ENCODE measurements around the gene SH3BP1. TPM values are rescaled to one million over a fixed set of nuclear protein-coding genes. Genes with fewer than 3 reads are reported as not detected.

The SH3BP1 gene
- total and polyA plus RNA-seq, 9 of the 15 experiments (the other 6 are each of a cell fraction or from before 2014, with no cell fraction given): 0.10 to 36.2 (median 10.4) TPM

DNA sequence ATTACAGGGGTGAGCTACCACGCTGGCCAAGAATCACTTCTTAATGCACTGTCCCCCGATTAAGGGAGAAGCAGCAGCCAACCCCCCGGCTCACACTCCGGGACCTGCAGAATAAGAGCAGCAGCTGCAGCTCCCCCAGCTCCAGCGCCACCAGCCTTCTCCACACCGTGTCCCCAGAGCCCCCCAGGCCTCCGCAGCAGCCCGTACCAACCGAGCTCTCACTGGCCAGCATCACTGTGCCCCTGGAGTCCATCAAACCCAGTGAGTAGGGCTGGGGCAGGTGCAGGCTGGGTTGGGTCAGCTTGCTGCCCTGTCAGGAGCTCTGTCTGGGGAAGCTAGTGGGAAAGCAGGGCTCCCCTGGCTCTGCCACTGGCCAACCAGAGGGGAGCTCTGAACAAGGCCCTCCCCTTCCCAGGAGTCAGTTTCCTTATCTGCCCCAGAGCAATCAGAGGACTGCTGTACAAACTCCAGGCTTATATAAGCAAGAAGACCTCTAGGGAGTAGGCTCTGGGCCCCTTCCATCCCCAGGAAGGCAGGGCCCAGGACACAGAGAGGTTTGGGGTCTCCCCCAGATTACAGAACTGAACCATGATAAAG is 8.5 kb upstream of the SH3BP1 start:
- POLR2A ChIA-PET: interaction anchor here (0.7 to 1.6 kb wide), 6 partner anchors 9 to 76 kb away, joined by 3 to 5 read pairs (median 4); partner anchors contain the start of gene LGALS1
- Histone ChIP-seq H3K27ac (ENCODE audit: extremely low read depth, low read depth, low read length) (no peak overlapping the region), H3K4me2 (ENCODE audit: insufficient read depth, low read length) (no peak overlapping the region), H3K4me3 (no peak overlapping the region), H3K36me3 (ENCODE audit: control insufficient read depth, insufficient read depth, low read length) (peaks cover 38% of the 10 kb centered on the region; the same call in 2 of the 3 replicates), H3K4me1 (replicated peaks in 1 of 2; ENCODE audit: control insufficient read depth in 2 of 2, insufficient read depth in 2 of 2, low read length in 2 of 2) (peaks cover 30 to 64% of the 10 kb centered on the region in 2 experiments), H3K9me3 (replicated peaks; ENCODE audit: control insufficient read depth, insufficient read depth, low read depth, low read length) (no peaks in the 10 kb centered on the region), H3K9me1 (ENCODE audit: control insufficient read depth, insufficient read depth, low read length) (no peaks in the 10 kb centered on the region), H4K20me1 (replicated peaks; ENCODE audit: control insufficient read depth, insufficient read depth, low read length) (no peaks in the 10 kb centered on the region), H3K27me3 (ENCODE audit: control insufficient read depth in 2 of 2, insufficient read depth in 2 of 2, low read length in 2 of 2) (no peaks in the 10 kb centered on the region), H3K9ac (ENCODE audit: insufficient read depth in 1 of 2, low read depth in 2 of 2, low read length in 2 of 2) (peak overlapping the region in 1 of 2 experiments; percentile 77; a peak in 2 of 4 replicates), H2AFZ (ENCODE audit: low read depth, low read length) (no peak overlapping the region), H3K79me2 (ENCODE audit: control insufficient read depth, insufficient read depth, low read length) (no peaks in the 10 kb centered on the region)
- peak; percentile 50 to 65 (median 56) for DNase-seq (ENCODE audit: extremely low read depth in 1 of 4, low spot score in 3 of 4)
- peak; percentile 31 for ATAC-seq
- in situ Hi-C loops (cut with MboI): no loop called here
- FAIRE-seq: peak; percentile 78
- intact Hi-C loops (cut with micrococcal nuclease): no loop called here
- TF ChIP-seq TFAM (CRISPR knock-in tag; conservative IDR thresholded peaks at IDR 0.05) (no peak), TSC22D4 (tag; IDR thresholded peaks at IDR 0.05) (no peak), ZNF436 (CRISPR knock-in tag; IDR thresholded peaks at IDR 0.05) (no peak), SP2 (IDR thresholded peaks at IDR 0.05; ENCODE audit: extremely low read depth, low read depth, low read length, poor library complexity, severe bottlenecking) (no peak), FUS (optimal IDR thresholded peaks at IDR 0.05; ENCODE audit: low read depth, low read length) (no peak), NR1H2 (CRISPR knock-in tag; IDR thresholded peaks at IDR 0.05) (no peak), PHF21A (IDR thresholded peaks at IDR 0.05; ENCODE audit: borderline replicate concordance, low read depth) (no peak)
- TF ChIP-seq, protein P1, sequence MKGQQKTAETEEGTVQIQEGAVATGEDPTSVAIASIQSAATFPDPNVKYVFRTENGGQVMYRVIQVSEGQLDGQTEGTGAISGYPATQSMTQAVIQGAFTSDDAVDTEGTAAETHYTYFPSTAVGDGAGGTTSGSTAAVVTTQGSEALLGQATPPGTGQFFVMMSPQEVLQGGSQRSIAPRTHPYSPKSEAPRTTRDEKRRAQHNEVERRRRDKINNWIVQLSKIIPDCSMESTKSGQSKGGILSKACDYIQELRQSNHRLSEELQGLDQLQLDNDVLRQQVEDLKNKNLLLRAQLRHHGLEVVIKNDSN (CRISPR knock-in tag; IDR thresholded peaks at IDR 0.05): no peak
- TF ChIP-seq, protein P2, sequence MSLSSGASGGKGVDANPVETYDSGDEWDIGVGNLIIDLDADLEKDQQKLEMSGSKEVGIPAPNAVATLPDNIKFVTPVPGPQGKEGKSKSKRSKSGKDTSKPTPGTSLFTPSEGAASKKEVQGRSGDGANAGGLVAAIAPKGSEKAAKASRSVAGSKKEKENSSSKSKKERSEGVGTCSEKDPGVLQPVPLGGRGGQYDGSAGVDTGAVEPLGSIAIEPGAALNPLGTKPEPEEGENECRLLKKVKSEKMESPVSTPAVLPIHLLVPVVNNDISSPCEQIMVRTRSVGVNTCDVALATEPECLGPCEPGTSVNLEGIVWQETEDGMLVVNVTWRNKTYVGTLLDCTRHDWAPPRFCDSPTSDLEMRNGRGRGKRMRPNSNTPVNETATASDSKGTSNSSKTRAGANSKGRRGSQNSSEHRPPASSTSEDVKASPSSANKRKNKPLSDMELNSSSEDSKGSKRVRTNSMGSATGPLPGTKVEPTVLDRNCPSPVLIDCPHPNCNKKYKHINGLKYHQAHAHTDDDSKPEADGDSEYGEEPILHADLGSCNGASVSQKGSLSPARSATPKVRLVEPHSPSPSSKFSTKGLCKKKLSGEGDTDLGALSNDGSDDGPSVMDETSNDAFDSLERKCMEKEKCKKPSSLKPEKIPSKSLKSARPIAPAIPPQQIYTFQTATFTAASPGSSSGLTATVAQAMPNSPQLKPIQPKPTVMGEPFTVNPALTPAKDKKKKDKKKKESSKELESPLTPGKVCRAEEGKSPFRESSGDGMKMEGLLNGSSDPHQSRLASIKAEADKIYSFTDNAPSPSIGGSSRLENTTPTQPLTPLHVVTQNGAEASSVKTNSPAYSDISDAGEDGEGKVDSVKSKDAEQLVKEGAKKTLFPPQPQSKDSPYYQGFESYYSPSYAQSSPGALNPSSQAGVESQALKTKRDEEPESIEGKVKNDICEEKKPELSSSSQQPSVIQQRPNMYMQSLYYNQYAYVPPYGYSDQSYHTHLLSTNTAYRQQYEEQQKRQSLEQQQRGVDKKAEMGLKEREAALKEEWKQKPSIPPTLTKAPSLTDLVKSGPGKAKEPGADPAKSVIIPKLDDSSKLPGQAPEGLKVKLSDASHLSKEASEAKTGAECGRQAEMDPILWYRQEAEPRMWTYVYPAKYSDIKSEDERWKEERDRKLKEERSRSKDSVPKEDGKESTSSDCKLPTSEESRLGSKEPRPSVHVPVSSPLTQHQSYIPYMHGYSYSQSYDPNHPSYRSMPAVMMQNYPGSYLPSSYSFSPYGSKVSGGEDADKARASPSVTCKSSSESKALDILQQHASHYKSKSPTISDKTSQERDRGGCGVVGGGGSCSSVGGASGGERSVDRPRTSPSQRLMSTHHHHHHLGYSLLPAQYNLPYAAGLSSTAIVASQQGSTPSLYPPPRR (CRISPR knock-in tag; IDR thresholded peaks at IDR 0.05; ENCODE audit: borderline replicate concordance): no peak
- TF ChIP-seq, protein P3, sequence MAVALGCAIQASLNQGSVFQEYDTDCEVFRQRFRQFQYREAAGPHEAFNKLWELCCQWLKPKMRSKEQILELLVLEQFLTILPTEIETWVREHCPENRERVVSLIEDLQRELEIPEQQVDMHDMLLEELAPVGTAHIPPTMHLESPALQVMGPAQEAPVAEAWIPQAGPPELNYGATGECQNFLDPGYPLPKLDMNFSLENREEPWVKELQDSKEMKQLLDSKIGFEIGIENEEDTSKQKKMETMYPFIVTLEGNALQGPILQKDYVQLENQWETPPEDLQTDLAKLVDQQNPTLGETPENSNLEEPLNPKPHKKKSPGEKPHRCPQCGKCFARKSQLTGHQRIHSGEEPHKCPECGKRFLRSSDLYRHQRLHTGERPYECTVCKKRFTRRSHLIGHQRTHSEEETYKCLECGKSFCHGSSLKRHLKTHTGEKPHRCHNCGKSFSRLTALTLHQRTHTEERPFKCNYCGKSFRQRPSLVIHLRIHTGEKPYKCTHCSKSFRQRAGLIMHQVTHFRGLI (CRISPR knock-in tag; IDR thresholded peaks at IDR 0.05): no peak
- CTCF ChIA-PET (ENCODE audit: low intra/inter-chr PET ratio): no interaction called here
- BruUV-seq (replicated peaks): no TSS peak
- WGBS (ENCODE audit: insufficient coverage, low coverage, missing lambda C conversion rate): 98% methylated on average over 7 of the region's 9 CpGs
